GM12878 (cell line): ENCODE results near the gene TEX261. TPM values are rescaled to one million over a fixed set of nuclear protein-coding genes. Genes with fewer than 3 reads are reported as not detected.

ENCODE experiments used
- ATAC-seq: fragments of 200-7000 bp; cut with Tn5 transposase; 3 replicates; pipeline ENCODE4 v1.9.1; 2020; ENCODE audit warnings: mild to moderate bottlenecking, moderate library complexity
- BruUV-seq: library from RNA; stranded (reverse); fragments of 400-500 nt; replicated peaks from 2 replicates; lab custom pipeline; 2021; lab: Mats Ljungman, UMichigan
- CTCF ChIA-PET: fragments of 300-600 bp; sonication (Branson Sonifier 250); formaldehyde crosslinking; extraction: SDS; loops from one replicate; lab custom pipeline; 2021; ENCODE audit warnings: inconsistent platforms; lab: Yijun Ruan, JAX
- POLR2A ChIA-PET: fragments of 350-600 bp; formaldehyde crosslinking; extraction: SDS; loops from one replicate; lab custom pipeline; 2021; ENCODE audit warnings: inconsistent platforms; lab: Charles Lee
- RAD21 ChIA-PET: fragments of 300-600 bp; sonication (Branson Sonifier 250); formaldehyde crosslinking; loops from one replicate; lab custom pipeline; 2023; ENCODE audit warnings: antibody characterized with exemption; ENCODE audit not compliant: unreplicated experiment; lab: Charles Lee
- SMC1A ChIA-PET: fragments of 300-600 bp; sonication (Branson Sonifier 250); formaldehyde crosslinking; loops from one replicate; lab custom pipeline; 2023; ENCODE audit not compliant: unreplicated experiment, uncharacterized antibody; lab: Charles Lee
- DNase-seq: peaks from one replicate; pipeline ENCODE4 v3.0.0-alpha.2; 2011; ENCODE audit warnings: low read depth, low spot score
- FAIRE-seq: peaks from 3 replicates; lab custom pipeline; 2011; peaks lifted over from hg19 to GRCh38; lab: Jason Lieb, UNC
- H2AFZ ChIP-seq: 2 replicates; pipeline ENCODE4 v1.6.0; 2011; ENCODE audit warnings: low read depth, low read length, control low read depth; ENCODE audit not compliant: control insufficient read depth
- H3K27ac ChIP-seq: 2 replicates; pipeline ENCODE4 v1.5.1; 2011; ENCODE audit warnings: control low read depth; ENCODE audit not compliant: control insufficient read depth, insufficient read depth
- H3K27me3 ChIP-seq, 2 experiments: replicated peaks in 1 of 2; 2 replicates each; pipeline versions ENCODE4 v1.6.0 to v1.6.1; 2011; ENCODE audit warnings: low read length in 1 of 2; ENCODE audit not compliant: control insufficient read depth in 2 of 2, insufficient read depth in 2 of 2
- H3K36me3 ChIP-seq, 2 experiments: 2 replicates each; pipeline ENCODE4 v1.5.1; 2011; ENCODE audit warnings: low read length in 1 of 2; ENCODE audit not compliant: control insufficient read depth in 2 of 2, insufficient read depth in 2 of 2
- H3K4me1 ChIP-seq: 2 replicates; pipeline ENCODE4 v1.6.1; 2011; ENCODE audit warnings: mild to moderate bottlenecking, low read length, moderate library complexity, mixed read lengths; ENCODE audit not compliant: control insufficient read depth, insufficient read depth
- H3K4me2 ChIP-seq: 2 replicates; pipeline ENCODE4 v1.6.0; 2011; ENCODE audit warnings: control low read depth; ENCODE audit not compliant: control insufficient read depth, insufficient read depth
- H3K4me3 ChIP-seq: fragments of 200-600 bp; sonication (generic); 2 replicates; pipeline ENCODE4 v1.5.1; 2016
- H3K79me2 ChIP-seq: 2 replicates; pipeline ENCODE4 v1.6.0; 2011; ENCODE audit warnings: low read length; ENCODE audit not compliant: control insufficient read depth, insufficient read depth
- H3K9ac ChIP-seq: 2 replicates; pipeline ENCODE4 v1.8.0; 2011; ENCODE audit warnings: low read length, control low read depth, mixed read lengths; ENCODE audit not compliant: control insufficient read depth, insufficient read depth
- H3K9me3 ChIP-seq: replicated peaks from 3 replicates; pipeline ENCODE4 v1.5.1; 2011; ENCODE audit warnings: mild to moderate bottlenecking, low read length; ENCODE audit not compliant: control insufficient read depth, insufficient read depth
- H4K20me1 ChIP-seq: 2 replicates; pipeline ENCODE4 v1.6.0; 2011; ENCODE audit not compliant: control insufficient read depth, insufficient read depth
- ATF3 ChIP-seq: IDR thresholded peaks from 2 replicates; pipeline ENCODE4 v1.6.1; 2011; ENCODE audit warnings: low read depth, mild to moderate bottlenecking, low read length, moderate library complexity, borderline replicate concordance; ENCODE audit errors: extremely low read depth
- REST ChIP-seq: IDR thresholded peaks from 2 replicates; pipeline ENCODE4 v1.6.1; 2012; ENCODE audit warnings: mild to moderate bottlenecking, low read depth, low read length
- WGBS: methylation state at CpG from one replicate; pipeline ENCODE4 v1.1.6; 2016; ENCODE audit warnings: low lambda C conversion rate; ENCODE audit not compliant: insufficient replicate concordance, insufficient coverage; ENCODE audit errors: missing lambda C conversion rate; 5-methylcytosine and 5-hydroxymethylcytosine counted together
- in situ Hi-C: fragments of 300-500 bp; cut with MboI; formaldehyde crosslinking; loops from 9 replicates; pipeline ENCODE4 v1.14.3; 2018; ENCODE audit warnings: mixed read lengths
- intact Hi-C: fragments of 100-400 bp; cut with micrococcal nuclease; formaldehyde crosslinking; loops from one replicate; pipeline ENCODE4 v1.14.2; 2022; ENCODE audit not compliant: unreplicated experiment
- polyA plus RNA-seq, 11 experiments: library from polyadenylated mRNA; depleted of rRNA in 4 of 11; unstranded in 6 of 11; stranded (reverse) in 5 of 11; fragments of >200 nt; fragmentation: Nextera tagmentation in 4 of 11; fragmentation: Illumina TruSeq in 1 of 11; extraction: Ambion mirVana in 4 of 11; extraction: Trizol in 1 of 11; gene quantifications; 1 replicate in 1 of 11; 2 replicates in 10 of 11; pipeline versions ENCODE4 v1.2.1 to v1.2.3, GENCODE V29; 2011 to 2016; ENCODE audit warnings: inconsistent platforms in 2 of 11, missing spikeins in 2 of 11, low read depth in 1 of 11
- total RNA-seq, 4 experiments: library from RNA; depleted of rRNA in 3 of 4; stranded (reverse); fragments of >200 nt in 3 of 4; fragmentation: Illumina TruSeq in 1 of 4; extraction: Trizol in 1 of 4; gene quantifications; 2 replicates each; pipeline versions ENCODE4 v1.2.1 to v1.2.3, GENCODE V29; 2013 to 2021

The TEX261 gene
- total and polyA plus RNA-seq, 10 of the 15 experiments (the other 5 are each of a cell fraction or from before 2014, with no cell fraction given) = 5.5 to 75.6 (median 40.3) TPM

GRCh38 chr2:70982971-70983370 is 11.7 kb downstream of the TEX261 start:
- no peaks in the 10 kb centered on the region for H4K20me1 ChIP-seq
- DNase-seq = no peak
- no peak overlapping the region for H3K27ac ChIP-seq
- H3K9me3 ChIP-seq = no peaks in the 10 kb centered on the region
- in situ Hi-C loops = no loop called here
- peaks cover 2% of the 10 kb centered on the region for H3K4me1 ChIP-seq
- TF ChIP-seq REST (no peak), ATF3 (no peak)
- TF ChIP-seq, all 136 proteins: peak for 0
- intact Hi-C loops = no loop called here
- ChIA-PET RAD21 (no interaction called here), SMC1A (interaction anchor here (1.0 to 2.0 kb wide), 2 partner anchors 13 to 18 kb away, joined by 3 to 11 read pairs; no protein-coding TSS in a partner anchor), CTCF (interaction anchor here (1.1 kb wide), 1 partner anchor 14 kb away, joined by 3 read pairs; no protein-coding TSS in a partner anchor), POLR2A (no interaction called here)
- ATAC-seq (no peak), FAIRE-seq (no peak)
- Histone ChIP-seq H3K4me3 (no peak overlapping the region), H3K4me2 (no peak overlapping the region), H3K27me3 (no peaks in the 10 kb centered on the region), H2AFZ (no peak overlapping the region), H3K36me3 (peaks cover 2 to 12% of the 10 kb centered on the region in 2 experiments; a peak in 3 of 4 replicates), H3K79me2 (no peaks in the 10 kb centered on the region), H3K9ac (no peak overlapping the region)
- no TSS peak for BruUV-seq
- WGBS = 71% methylated on average over 3 of the region's 3 CpGs
